ENCODE measurements around the gene VPS13A.
"Not testable (repeated sequence)": the region's sequence is repeated elsewhere in the genome, so short reads cannot be mapped to it uniquely, and the experiment has no call there.

Gene VPS13A

DNA sequence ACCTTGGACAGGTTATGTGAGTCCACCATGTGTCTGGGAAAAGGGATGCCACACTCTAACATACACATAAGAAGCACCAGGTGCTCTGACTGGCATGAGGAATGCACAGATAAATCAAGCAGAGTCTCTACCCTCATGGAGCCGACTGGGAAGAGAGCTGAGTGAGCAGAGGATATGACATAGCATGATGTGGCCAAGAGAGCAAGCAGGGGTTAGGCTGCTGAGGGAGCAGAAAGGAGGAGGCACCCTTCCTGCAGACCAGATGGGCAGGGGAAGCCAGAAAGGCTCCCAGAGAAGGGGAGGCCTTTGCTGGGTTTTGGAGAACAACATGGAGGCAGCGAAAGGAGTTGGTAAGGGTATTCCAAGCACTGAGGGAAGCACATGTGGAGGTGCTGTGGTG, 247.7 kb downstream of the VPS13A start:
- no peak for DNase-seq (ENCODE audit: low spot score)

DNA sequence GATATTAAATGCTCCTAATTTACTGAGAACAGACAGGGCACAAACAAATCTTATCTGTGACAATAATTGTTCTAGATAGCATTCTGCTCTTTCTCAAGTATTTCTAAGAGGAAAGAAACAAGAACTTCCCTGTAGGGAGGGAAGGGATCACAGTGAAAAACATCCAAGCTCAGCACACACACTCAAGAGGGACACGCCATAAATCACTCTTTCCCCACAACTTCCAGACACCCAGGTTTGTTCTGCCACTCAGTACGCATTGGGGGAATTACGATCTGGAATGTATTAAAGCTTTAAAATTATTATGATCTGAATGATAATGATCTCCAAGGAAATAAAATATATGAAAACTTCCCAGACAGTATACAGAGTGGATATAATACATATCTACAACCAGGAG, 249.4 kb downstream of the VPS13A start:
- DNase-seq (ENCODE audit: low spot score) = no peak

DNA sequence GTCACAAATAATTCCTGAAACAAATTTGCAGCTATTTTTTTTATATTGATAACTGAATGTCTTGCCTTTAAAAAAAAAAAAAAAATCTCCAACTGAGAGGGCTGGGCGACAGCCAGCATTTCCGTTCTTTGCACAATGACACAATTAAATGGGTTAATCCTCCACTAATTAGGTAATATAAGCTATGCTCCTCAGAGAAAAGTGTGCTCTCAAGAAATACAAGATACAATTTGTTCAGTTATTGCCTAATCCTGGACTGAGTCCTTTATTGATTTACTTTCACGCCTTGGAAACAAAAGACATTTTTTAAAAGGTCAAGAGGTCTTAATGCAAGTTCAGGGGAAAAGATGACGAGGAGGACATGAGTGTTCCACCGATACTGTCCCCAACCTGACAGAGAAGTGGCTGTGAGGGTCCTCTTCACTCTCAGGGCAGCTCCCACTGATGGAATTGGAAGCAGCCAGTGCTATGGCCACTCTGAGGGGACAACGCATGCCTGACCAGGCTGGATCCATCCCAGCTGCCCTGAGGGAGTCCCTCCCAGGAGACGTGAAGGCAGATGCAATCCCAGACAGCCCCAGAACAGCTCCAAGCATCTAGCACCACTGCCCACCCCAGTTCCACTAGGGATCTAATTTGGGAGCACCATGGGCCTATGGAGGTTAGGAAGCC, 250.1 kb downstream of the VPS13A start:
- DNase-seq (ENCODE audit: low spot score) = no peak

DNA sequence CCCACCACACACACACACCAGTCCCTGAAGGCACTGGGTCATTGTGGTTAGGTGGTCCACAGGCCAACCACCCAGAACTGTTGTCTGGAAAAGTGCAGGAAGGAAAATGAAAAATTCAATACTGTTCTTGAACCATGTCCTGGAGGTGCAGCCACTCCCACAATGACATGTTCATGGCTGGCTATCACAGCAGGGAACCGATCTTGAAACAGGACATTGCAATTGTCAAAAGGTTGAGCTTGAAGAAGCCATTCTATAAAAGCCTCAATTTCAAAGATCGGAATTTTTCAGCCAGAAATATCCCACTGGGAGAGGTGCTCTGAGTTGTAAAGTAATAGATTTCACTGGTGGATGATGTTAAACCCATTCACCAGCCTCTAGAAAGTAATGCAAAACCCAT, 252.6 kb downstream of the VPS13A start:
- DNase-seq (ENCODE audit: low spot score) = no peak

DNA sequence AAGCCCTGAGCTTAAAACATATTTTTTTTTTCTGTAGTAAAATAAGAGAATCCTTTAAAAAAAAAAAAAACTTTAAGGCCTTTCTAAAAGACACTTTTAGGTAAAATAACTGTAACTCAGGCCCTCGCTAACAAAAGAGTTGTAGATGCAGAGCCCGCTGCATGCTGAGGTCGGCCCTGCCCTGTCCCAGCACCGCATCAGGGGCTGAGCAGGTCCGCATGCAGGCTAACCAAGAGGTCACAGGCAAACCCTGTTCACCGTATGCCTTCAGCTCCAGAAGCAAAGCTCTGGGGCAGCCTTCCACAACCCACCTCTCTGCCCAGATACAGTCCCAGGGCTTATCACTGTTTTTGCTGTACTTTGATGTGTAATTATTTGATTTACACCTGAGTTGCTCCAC, 254.7 kb downstream of the VPS13A start:
- no peak for DNase-seq (ENCODE audit: low spot score)

DNA sequence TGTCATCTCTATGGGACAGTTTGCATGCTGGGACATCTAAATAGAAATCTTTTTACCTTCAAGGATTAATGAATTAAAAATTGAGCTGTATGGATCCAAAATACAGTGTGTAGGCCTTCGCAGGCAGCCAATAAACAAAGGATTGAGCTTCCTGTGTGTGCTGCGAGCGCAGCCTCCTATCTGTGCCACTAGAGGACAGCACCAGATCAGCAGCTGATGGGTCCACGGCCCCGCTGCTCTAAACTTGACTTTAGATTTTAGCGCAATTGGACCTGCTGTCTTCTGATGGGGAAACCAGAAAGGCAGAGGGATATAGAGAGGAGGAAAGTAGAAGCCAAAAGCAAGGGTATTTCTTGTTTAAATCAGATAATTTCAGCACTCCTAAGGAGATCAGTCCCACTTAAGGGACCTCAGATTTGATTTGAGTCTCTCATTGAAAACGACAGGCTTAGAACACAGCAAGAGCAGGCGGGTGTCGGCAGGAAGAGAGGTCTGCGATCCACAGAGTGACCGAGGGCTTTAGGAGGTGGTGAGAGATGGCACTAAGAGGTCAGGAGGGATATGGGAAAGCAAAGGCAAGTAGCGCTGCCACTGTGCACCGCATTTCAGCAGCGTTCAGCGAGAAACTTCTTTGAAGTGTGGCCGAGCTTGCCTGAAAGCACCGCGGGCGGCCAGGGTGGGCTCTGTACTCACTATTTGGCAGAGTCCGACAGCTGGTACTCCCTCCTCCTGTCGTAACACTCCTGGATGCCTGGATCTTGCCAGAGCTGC, 256.5 kb downstream of the VPS13A start:
- peak; percentile 83 for DNase-seq (ENCODE audit: low spot score)

DNA sequence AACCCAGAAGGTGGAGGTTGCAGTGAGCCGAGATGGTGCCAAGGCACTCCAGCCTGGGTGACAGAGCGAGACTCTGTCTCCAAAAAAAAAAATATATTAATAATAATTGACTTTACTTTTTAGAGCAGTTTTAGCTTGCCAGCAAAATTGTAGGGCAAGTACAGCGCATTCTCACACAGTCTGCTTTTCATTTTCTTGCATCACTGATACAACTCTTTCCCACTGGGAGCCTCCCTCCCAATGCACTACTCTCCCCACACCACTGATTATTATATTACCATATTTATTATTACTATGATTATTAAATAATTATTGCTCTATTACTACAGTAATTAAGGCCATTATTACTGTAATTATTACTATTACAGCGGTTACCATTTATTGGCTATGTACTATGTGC, 257.9 kb downstream of the VPS13A start:
- no peak for DNase-seq (ENCODE audit: low spot score)

DNA sequence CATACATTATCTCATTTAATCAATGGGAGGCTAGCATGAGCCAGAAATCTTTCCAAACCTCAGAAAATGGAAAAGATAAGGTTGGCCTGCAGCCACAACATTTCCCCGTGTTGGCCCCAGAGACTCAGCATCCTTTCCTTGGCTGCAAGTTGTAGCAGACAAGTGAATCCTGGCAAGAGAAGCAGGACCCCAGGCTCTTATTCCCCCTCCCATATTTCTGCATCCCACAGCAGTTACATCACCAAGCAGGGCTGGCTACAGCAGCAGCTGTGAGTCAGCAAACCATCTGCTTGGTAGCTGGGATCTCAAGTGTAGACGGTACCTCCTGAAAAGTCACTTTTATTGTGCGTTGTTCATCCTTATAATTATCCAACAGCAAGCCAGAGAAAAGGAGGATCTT, 258.4 kb downstream of the VPS13A start:
- no peak for DNase-seq (ENCODE audit: low spot score)

DNA sequence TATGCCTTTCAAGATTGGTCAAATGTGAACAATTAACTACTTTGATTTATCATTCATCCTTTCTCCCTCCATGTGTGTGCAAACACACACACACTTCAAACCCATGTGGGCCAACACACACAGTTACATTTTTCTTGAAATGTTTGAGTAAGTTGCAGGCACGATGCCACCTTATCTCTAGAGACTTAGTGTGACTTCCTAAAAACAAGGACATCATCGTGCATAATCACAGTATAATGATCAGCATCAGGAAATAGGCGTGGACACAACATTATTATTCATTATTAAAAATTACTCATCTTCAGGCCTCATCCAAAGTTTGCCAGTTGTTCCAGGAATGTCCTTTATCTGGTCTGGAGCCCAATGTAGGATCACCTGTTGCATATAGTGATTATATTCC, 261.3 kb downstream of the VPS13A start:
- DNase-seq (ENCODE audit: low spot score) = no peak

DNA sequence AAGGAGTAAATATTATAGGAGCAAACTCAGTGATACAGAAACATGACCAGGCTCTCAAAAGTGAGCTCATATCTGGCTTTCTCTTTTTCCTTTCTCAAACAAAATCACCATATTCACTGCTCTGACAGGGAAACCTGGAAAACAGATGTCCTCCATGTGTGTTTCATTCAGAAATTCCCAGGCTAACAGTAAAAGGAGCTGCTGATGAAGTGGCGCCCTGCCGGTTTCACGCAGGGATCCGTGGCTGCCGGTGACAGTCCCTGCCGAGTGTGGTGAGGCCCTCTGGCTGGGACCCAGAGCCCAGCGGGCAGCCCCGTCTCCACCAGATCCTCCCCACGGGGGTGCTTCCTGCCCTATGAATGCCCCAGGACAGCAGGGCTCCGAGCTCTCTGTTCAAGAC, 262.7 kb downstream of the VPS13A start:
- no peak for DNase-seq (ENCODE audit: low spot score)

DNA sequence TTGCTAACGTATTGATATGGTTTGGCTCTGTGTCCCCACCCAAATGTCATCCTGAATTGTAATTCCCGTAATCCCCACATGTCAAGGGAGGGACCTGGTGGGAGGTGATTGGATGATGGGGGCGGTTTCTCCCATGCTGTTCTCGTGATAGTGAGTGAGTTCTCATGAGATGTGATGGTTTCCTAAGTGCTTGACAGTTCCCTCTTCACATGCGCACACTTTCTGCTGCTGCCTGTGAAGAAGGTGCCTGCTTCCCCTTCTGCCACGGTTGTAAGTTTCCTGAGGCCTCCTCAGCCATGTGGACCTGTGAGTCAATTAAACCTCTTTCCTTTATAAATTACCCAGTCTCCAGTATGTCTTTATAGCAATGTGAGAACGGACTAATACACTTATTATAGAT, 263.8 kb downstream of the VPS13A start:
- not testable (repeated sequence) for DNase-seq (ENCODE audit: low spot score)

DNA sequence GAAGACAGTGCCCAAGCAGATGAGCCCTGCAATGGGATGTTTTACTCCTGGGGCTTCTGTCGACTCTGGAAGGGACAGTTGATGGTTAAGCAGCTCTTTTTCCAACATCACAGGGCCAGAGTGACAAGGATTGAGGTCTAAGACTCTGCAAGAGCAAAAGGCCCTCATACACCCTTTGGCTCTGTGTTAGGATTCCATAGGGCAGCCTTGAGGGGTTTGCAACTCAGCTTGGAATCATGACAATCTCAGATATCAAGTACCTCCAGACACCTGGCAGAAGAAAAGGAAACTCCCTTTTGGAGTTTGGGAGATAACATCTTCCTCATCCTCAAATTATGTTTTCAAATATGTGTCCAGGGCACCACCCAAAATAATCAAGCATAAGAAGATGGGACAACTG, 265.1 kb downstream of the VPS13A start:
- no peak for DNase-seq (ENCODE audit: low spot score)

DNA sequence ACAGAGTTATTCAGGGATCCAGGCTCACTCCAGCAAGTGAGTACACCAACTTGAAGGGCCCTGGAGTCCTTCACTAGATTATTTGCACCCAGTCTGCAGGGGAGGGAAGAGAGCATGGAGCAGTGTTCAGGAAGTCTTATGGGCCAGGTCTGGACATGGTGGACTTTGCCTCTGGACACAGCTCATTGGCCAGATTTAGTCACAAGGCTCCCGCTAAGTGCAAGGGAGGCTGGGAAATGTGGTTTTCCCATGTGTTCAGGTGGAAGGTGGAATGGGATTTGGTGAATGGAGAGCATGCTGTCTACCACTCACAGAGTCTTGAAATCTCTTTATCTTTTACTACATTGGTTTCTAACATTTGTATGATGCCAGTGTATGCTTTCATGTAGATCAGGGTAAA, 270.3 kb downstream of the VPS13A start:
- no peak for DNase-seq (ENCODE audit: low spot score)

DNA sequence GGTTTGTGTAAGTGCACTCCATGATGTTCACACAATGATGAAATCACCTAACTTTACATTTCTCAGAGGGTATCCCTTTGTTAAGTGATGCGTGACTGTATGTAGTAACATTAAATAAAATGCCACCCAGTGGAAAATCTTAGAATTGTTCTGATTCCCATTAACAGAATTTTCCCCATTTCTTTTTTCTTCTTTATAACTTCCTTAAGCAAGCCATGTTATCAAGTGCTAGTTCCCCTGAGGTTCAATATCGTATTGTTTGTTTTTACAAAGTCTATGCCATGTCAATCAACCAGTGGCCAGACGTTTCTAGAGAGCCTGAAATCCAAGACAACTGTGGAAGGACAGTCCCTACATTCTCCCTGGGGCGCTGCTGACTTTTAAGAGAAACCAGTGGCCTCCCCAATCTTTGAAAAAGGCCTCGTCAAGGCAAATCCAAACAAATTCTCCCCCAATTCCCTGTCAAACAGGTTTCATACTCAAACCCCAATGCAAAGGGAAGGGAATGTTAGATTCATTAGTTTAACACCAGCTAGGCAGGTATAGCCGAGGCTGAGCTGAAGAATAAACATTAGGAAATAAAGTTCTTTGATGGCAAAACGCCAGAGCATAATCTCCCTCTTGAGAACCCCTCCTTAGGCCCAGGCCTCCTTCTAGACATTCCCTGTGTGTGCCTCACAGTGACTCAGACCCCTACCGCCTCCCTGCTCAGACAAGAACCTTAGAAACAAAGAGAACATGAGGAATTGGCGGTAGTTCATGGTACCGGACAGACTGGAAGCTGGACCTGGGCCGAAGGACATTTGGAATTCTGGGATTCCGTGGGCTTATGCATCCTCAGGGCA, 272.1 kb downstream of the VPS13A start:
- no peak for DNase-seq (ENCODE audit: low spot score)

DNA sequence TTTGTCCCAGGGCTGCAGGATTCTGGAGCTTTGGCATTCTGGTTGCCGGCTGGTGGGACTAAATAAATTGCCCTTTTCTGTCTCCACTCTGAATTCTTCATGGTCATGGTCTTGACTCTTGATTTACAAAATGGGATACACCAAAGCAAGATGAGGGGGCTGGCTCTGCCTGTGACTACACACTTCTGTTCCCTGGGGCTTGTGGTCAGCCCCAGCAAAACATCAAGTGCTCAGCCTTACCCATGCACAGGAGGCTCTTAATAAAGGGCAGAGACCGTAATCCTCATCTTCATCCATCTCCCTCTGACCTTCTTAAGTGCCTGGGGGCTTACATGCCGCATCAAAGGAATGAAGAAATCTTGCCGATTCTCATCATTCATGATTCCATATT, 272.7 kb downstream of the VPS13A start:
- DNase-seq (ENCODE audit: low spot score) = no peak

DNA sequence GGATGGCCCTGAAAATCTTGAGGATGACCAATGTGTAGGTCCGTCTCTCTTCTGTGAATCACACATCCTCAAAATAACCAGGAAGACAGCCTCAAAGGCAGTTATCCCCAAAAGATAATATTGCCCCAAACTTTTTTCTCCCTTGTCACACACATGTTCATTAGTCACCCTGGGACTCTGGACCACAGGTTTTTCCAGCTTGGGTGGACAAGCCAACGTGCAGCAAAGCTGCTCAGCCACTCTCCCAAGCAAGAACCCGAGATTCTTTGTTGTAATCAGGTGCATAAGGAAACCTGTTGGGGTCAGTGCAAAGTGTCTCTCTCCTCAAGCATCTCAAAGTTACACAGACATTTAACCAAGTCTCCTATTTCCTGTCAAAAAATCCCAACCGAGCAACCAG, 274.2 kb downstream of the VPS13A start:
- no peak for DNase-seq (ENCODE audit: low spot score)

DNA sequence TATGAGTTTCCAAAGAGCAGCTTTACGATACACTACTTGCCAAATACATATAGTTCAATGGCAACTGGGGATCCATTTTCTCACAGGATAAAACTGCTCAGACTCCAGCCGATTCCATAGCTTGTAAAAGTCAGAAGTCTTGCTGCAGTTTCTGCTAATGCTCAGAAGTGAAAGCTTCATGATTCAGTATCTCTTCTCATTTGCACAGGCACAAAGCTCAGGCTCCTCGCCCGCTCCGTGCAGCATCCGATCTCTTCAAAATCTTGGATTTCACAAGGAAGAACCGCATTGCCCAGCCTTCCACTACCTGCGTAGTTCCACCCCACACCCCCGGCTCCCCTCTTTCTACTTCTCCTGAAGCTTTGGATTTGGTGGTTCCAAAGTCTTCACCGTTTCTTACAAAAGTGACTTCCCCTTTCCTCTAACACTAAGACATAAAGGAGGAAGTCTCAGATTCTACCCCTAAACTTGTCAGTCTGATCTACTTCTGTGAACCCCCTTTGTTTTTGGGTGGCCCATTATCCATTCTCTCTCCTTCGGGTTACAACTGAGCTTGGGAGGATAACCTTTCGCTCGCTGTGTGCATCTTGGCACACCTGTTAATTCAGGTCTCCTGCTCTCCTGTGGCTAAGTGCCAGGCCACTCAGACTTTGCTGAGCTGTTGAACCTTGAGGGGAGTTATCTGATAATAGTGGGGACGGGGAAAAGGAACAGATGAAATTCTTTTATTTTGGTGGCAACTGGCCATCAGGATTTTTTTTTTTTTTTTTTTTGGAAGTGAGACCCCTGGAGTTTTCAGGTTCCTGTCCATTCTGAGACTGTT, 276.7 kb downstream of the VPS13A start:
- no peak for DNase-seq (ENCODE audit: low spot score)

DNA sequence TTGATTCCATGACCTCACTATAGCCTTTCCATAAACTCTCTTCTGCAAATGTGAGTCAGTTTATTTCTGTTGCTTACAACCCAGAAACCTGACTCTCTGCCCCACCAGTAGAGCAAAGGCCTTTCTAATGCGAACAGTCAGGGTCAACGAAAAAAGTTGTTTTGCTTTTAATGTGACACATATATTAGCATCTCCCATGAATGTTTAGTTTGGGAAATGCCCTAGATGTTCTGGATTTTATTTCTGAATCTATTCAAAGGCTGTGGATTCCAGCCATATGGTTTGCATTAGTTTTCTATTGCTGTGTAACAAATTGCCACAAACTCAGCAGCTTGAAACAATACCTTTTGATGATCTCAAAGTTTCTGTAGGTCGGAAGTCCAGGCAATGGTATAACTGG, 277.3 kb downstream of the VPS13A start:
- no peak for DNase-seq (ENCODE audit: low spot score)

DNA sequence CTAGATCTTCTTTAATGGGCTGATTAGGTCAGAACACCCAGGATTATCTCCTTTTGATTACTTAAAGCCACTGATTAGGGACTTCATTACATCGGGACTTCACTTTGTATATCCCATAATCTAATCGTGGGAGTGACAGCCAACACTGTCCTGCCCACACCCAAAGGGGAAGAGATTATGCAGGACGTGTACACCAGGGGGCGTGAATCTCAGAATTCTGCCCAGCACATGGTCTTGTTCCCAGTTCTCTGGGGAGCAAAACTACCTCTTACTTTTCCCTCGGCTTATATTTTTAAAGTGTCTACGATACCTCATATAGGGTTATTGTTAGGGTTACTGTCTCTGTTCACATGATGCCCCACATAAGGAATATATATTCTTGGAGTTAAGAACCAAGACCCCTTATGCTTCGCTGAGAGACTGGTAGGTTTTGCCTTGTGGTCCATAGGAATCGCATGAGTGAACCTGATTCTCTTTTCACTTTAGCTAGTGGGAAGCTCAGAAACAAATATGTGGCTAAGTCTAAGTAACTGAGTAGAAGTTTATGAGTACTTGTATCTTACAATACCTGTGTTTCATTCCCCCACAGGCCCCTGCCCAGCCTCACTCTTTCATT, 278.1 kb downstream of the VPS13A start:
- peak; percentile 46 for DNase-seq (ENCODE audit: low spot score)

DNA sequence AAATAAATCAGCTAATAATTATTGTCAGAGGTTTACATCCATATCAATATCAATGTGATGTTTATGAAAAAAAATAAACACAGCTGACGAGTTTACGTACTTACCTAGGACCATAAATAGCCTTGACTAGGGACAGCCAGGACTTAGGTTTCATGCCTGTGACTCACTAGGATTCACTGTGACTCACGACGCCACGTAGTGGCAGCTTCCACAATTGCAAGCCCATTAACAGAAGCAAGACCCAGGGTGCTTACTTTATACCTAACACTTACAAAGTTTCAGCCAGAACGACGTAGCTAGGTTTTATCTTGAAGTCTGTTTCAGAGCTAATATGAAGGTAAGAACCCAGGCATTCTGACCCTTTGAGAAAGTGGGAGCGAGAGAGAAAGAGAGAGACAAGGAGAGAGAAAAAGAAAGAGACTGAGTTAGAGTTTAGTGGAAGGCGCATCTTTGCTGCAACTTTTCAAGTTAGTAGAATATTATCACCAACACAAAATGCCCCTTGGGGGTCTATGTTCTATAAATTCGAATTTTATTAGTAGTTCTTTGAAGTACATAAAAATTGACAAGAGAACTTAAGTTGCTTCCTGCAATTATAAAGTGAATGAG, 279.6 kb downstream of the VPS13A start:
- peak; percentile 65 for DNase-seq (ENCODE audit: low spot score)

DNA sequence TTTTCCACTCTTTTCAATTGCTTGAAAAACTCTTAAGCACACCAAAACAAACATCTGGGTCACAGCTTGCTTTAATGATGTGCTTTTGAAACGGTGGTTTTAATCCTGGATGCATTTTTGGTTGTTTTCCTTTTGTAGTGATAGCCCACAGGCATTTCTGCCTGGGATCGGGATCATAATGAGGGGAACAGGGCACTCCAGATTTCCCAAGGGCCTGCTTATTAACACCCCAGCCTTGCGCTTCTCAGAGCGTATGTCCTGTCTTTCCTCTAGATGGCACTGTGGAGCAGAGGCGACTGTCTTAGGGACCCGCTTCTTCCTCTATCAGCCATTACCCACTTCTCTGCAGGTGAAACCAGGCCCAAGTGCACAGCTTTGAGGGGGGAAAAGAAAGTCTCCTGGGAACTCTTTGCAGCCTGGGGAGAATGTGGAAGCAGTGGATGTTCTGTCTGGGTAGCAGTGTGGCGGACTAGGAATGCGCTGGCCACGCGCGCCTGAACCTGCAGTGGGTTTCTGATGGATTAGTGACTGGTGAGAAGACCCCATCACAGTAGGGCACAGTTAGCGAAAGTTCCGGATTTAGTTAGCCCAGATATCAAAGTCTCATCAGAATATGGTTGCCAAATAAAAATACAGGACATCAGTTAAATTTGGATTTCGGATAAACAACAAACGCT, 280.7 kb downstream of the VPS13A start:
- DNase-seq (ENCODE audit: low spot score) = peak; percentile 64
